ENCODE data around the gene LSM14A. TPM values are rescaled to one million over a fixed set of nuclear protein-coding genes. Genes with fewer than 3 reads are reported as not detected.

LSM14A gene
- total and polyA plus RNA-seq, 2 of the 13 experiments (the other 11 are each of a cell fraction or from before 2014, with no cell fraction given): 77.0 to 83.6 TPM

DNA sequence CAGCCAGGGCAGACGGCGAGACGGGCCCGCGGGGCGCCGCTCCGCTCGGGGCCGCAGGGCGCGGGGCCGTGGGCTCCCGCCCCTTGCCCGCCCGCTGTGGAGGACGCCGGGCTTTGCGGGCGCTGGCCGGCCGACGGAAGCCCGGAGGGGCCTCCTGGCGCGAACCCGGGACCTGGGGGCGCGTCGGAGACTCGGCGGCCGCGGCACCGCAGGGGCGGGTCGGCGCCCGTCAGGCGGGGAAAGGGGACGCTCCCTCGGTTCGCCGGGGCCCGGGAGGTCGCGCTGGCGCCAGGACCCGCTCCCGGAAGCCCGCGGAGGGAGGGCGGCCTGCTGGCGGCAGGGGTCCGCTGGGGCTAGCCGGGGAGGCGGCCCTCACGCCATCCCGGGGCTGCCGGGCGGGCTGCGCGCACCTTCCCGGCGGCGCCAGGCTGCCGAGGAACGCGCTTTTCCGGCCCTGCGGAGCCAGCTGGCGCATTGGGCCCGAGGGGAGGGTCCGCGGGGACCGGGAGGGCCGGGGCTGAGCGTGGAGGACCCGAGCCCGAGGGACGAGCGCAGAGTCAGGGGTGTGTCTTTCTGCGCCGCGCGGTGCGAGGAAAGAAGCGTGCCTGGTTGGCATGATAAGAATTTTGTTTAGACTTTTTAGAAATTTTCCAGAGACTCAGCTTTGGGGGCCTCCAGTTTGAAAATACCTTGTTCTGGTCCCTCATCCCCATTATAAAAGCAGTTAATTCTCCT is 82.6 kb downstream of the LSM14A start:
- peak overlapping the region; percentile 80 for H3K27ac ChIP-seq (ENCODE audit: extremely low read length, insufficient read depth, low read length)
- no peak for TF ChIP-seq ELF4 (CRISPR knock-in tag; IDR thresholded peaks at IDR 0.05; ENCODE audit: borderline replicate concordance)
- TF ChIP-seq ZNF563 (CRISPR knock-in tag; IDR thresholded peaks at IDR 0.05): 0 out of 2 replicates have a peak, but pooled peaks have one; percentile 30
- TF ChIP-seq ZNF772 (CRISPR knock-in tag; IDR thresholded peaks at IDR 0.05): no peak
- no peak for TF ChIP-seq ZNF660 (CRISPR knock-in tag; IDR thresholded peaks at IDR 0.05; ENCODE audit: borderline replicate concordance, low read depth)
- no peak for TF ChIP-seq DNMT1 (CRISPR knock-in tag; IDR thresholded peaks at IDR 0.05)
- TF ChIP-seq, protein P1, sequence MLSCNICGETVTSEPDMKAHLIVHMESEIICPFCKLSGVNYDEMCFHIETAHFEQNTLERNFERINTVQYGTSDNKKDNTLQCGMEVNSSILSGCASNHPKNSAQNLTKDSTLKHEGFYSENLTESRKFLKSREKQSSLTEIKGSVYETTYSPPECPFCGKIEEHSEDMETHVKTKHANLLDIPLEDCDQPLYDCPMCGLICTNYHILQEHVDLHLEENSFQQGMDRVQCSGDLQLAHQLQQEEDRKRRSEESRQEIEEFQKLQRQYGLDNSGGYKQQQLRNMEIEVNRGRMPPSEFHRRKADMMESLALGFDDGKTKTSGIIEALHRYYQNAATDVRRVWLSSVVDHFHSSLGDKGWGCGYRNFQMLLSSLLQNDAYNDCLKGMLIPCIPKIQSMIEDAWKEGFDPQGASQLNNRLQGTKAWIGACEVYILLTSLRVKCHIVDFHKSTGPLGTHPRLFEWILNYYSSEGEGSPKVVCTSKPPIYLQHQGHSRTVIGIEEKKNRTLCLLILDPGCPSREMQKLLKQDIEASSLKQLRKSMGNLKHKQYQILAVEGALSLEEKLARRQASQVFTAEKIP (CRISPR knock-in tag; IDR thresholded peaks at IDR 0.05; ENCODE audit: borderline replicate concordance): no peak
- TF ChIP-seq, protein P2, sequence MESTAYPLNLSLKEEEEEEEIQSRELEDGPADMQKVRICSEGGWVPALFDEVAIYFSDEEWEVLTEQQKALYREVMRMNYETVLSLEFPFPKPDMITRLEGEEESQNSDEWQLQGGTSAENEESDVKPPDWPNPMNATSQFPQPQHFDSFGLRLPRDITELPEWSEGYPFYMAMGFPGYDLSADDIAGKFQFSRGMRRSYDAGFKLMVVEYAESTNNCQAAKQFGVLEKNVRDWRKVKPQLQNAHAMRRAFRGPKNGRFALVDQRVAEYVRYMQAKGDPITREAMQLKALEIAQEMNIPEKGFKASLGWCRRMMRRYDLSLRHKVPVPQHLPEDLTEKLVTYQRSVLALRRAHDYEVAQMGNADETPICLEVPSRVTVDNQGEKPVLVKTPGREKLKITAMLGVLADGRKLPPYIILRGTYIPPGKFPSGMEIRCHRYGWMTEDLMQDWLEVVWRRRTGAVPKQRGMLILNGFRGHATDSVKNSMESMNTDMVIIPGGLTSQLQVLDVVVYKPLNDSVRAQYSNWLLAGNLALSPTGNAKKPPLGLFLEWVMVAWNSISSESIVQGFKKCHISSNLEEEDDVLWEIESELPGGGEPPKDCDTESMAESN (CRISPR knock-in tag; conservative IDR thresholded peaks at IDR 0.05): 0 out of 2 replicates have a peak, but pooled peaks have one; percentile 39
- peak; percentile 58 for TF ChIP-seq SAP130 (CRISPR knock-in tag; IDR thresholded peaks at IDR 0.05; ENCODE audit: low read depth)
- no peak for TF ChIP-seq WIZ (CRISPR knock-in tag; IDR thresholded peaks at IDR 0.05)
- peak; percentile 63; the same call in 1 of the 2 replicates for TF ChIP-seq SP4 (CRISPR knock-in tag; IDR thresholded peaks at IDR 0.05)
- TF ChIP-seq, protein P3, sequence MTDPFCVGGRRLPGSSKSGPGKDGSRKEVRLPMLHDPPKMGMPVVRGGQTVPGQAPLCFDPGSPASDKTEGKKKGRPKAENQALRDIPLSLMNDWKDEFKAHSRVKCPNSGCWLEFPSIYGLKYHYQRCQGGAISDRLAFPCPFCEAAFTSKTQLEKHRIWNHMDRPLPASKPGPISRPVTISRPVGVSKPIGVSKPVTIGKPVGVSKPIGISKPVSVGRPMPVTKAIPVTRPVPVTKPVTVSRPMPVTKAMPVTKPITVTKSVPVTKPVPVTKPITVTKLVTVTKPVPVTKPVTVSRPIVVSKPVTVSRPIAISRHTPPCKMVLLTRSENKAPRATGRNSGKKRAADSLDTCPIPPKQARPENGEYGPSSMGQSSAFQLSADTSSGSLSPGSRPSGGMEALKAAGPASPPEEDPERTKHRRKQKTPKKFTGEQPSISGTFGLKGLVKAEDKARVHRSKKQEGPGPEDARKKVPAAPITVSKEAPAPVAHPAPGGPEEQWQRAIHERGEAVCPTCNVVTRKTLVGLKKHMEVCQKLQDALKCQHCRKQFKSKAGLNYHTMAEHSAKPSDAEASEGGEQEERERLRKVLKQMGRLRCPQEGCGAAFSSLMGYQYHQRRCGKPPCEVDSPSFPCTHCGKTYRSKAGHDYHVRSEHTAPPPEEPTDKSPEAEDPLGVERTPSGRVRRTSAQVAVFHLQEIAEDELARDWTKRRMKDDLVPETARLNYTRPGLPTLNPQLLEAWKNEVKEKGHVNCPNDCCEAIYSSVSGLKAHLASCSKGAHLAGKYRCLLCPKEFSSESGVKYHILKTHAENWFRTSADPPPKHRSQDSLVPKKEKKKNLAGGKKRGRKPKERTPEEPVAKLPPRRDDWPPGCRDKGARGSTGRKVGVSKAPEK (CRISPR knock-in tag; IDR thresholded peaks at IDR 0.05; ENCODE audit: borderline replicate concordance): no peak
- 0 out of 2 replicates have a peak, but pooled peaks have one; percentile 66 for TF ChIP-seq FLYWCH1 (CRISPR knock-in tag; IDR thresholded peaks at IDR 0.05)
- 0 out of 2 replicates have a peak, but pooled peaks have one; percentile 19 for TF ChIP-seq ZNF724P (CRISPR knock-in tag; IDR thresholded peaks at IDR 0.05; ENCODE audit: borderline replicate concordance)
- TF ChIP-seq SMC3 (IDR thresholded peaks at IDR 0.05; ENCODE audit: low read length): no peak
- no peak for TF ChIP-seq PPARG (CRISPR knock-in tag; conservative IDR thresholded peaks at IDR 0.05)
- peak; percentile 25; the same call in 1 of the 2 replicates for TF ChIP-seq MYC (CRISPR knock-in tag; IDR thresholded peaks at IDR 0.05; ENCODE audit: borderline replicate concordance)
- no peak for TF ChIP-seq PRMT3 (CRISPR knock-in tag; IDR thresholded peaks at IDR 0.05; ENCODE audit: borderline replicate concordance, low read depth)
- TF ChIP-seq KLF6 (CRISPR knock-in tag; IDR thresholded peaks at IDR 0.05): no peak

More for the DNA sequence above, 82.6 kb downstream of the LSM14A start:
- Histone ChIP-seq H3K79me2 (ENCODE audit: insufficient read depth, low read length) (peaks cover 31% of the 10 kb centered on the region), H3K27me3 (ENCODE audit: control insufficient read depth in 1 of 2, insufficient read depth in 2 of 2, low read length in 2 of 2) (no peaks in the 10 kb centered on the region), H4K20me1 (ENCODE audit: insufficient read depth, low read length) (no peaks in the 10 kb centered on the region), H3K4me2 (ENCODE audit: low read depth, low read length) (peak overlapping the region; percentile 70), H2AFZ (ENCODE audit: low read length) (no peak overlapping the region), H3K4me3 (replicated peaks in 1 of 3; ENCODE audit: insufficient read depth in 1 of 3, low read depth in 2 of 3, low read length in 3 of 3) (peak overlapping the region; percentile 80 to 94 (median 92)), H3K9ac (ENCODE audit: insufficient read depth, low read depth, low read length) (peak overlapping the region; percentile 85), H3K4me1 (ENCODE audit: insufficient read depth, low read length) (peaks cover 48% of the 10 kb centered on the region), H3K9me3 (ENCODE audit: low read length) (no peaks in the 10 kb centered on the region), H3K36me3 (replicated peaks in 1 of 2; ENCODE audit: control insufficient read depth in 1 of 2, insufficient read depth in 2 of 2, low read length in 2 of 2) (no peaks in the 10 kb centered on the region; a peak in 1 of 5 replicates)
- no peak for DNase-seq (ENCODE audit: low spot score)
- BruUV-seq (replicated peaks): no TSS peak
- POLR2A ChIA-PET: no interaction called here
- in situ Hi-C loops (cut with HindIII; ENCODE audit: extremely low pct_ligation_motif_present, low pct_unique_long_range_greater_than_20kb): no loop called here
- peak; percentile 74 for ATAC-seq
- intact Hi-C loops (cut with micrococcal nuclease; ENCODE audit: unreplicated experiment): no loop called here
- no peak for FAIRE-seq
- CTCF ChIA-PET (ENCODE audit: low intra/inter-chr PET ratio, low total read pairs): no interaction called here
- WGBS (ENCODE audit: low lambda C conversion rate): 0% methylated on average over 16 of the region's 88 CpGs
